ENCODE results near the gene HOXA11.

The HOXA11 gene

GRCh38 chr7:27191833-27192545 is 7.0 kb upstream of the HOXA11 start:
- no CpG with 5 or more reads among the region's 42 CpGs for WGBS (ENCODE audit: insufficient coverage, insufficient read length)
- Histone ChIP-seq H3K27me3 (ENCODE audit: control insufficient read depth, insufficient read depth, low read length) (peaks cover 86% of the 10 kb centered on the region), H3K27ac (ENCODE audit: low read length) (no peak overlapping the region), H3K9me3 (ENCODE audit: control insufficient read depth, insufficient read depth, low read length) (no peaks in the 10 kb centered on the region), H3K4me1 (ENCODE audit: control insufficient read depth, insufficient read depth, low read length) (0 out of 2 replicates have a peak, but pooled peaks cover 5% of the 10 kb centered on the region), H3K36me3 (ENCODE audit: control insufficient read depth, insufficient read depth, low read length) (no peaks in the 10 kb centered on the region), H3K4me3 (ENCODE audit: low read length) (no peak overlapping the region)
- DNase-seq (ENCODE audit: low read depth, low spot score), result no peak

- no peak for DNase-seq (ENCODE audit: low read depth, low spot score)
- H3K4me3 ChIP-seq (ENCODE audit: low read length), result no peak overlapping the region
- H3K9me3 ChIP-seq (ENCODE audit: control insufficient read depth, insufficient read depth, low read length), result no peaks in the 10 kb centered on the region
- H3K27ac ChIP-seq (ENCODE audit: low read length), result no peak overlapping the region
- H3K4me1 ChIP-seq (ENCODE audit: control insufficient read depth, insufficient read depth, low read length), result 0 out of 2 replicates have a peak, but pooled peaks cover 5% of the 10 kb centered on the region
- no peaks in the 10 kb centered on the region for H3K36me3 ChIP-seq (ENCODE audit: control insufficient read depth, insufficient read depth, low read length)
- H3K27me3 ChIP-seq (ENCODE audit: control insufficient read depth, insufficient read depth, low read length), result peaks cover 91% of the 10 kb centered on the region
- no CpG with 5 or more reads among the region's 15 CpGs for WGBS (ENCODE audit: insufficient coverage, insufficient read length)
Measured at GRCh38 chr7:27191161-27191731, 6.2 kb upstream of the HOXA11 start.

GRCh38 chr7:27189997-27190748 is 5.1 kb upstream of the HOXA11 start:
- Histone ChIP-seq H3K9me3 (ENCODE audit: control insufficient read depth, insufficient read depth, low read length) (no peaks in the 10 kb centered on the region), H3K4me3 (ENCODE audit: low read length) (no peak overlapping the region), H3K4me1 (ENCODE audit: control insufficient read depth, insufficient read depth, low read length) (peaks cover 6% of the 10 kb centered on the region; the same call in 1 of the 2 replicates), H3K27me3 (ENCODE audit: control insufficient read depth, insufficient read depth, low read length) (peaks cover 96% of the 10 kb centered on the region), H3K36me3 (ENCODE audit: control insufficient read depth, insufficient read depth, low read length) (no peaks in the 10 kb centered on the region), H3K27ac (ENCODE audit: low read length) (no peak overlapping the region)
- DNase-seq (ENCODE audit: low read depth, low spot score), result no peak
- no CpG with 5 or more reads among the region's 7 CpGs for WGBS (ENCODE audit: insufficient coverage, insufficient read length)

- no peaks in the 10 kb centered on the region for H3K9me3 ChIP-seq (ENCODE audit: control insufficient read depth, insufficient read depth, low read length)
- WGBS (ENCODE audit: insufficient coverage, insufficient read length), result no CpG with 5 or more reads among the region's 22 CpGs
- peaks cover 96% of the 10 kb centered on the region for H3K27me3 ChIP-seq (ENCODE audit: control insufficient read depth, insufficient read depth, low read length)
- no peak for DNase-seq (ENCODE audit: low read depth, low spot score)
- H3K4me3 ChIP-seq (ENCODE audit: low read length), result no peak overlapping the region
- no peak overlapping the region for H3K27ac ChIP-seq (ENCODE audit: low read length)
- H3K4me1 ChIP-seq (ENCODE audit: control insufficient read depth, insufficient read depth, low read length), result peaks cover 6% of the 10 kb centered on the region; the same call in 1 of the 2 replicates
- no peaks in the 10 kb centered on the region for H3K36me3 ChIP-seq (ENCODE audit: control insufficient read depth, insufficient read depth, low read length)
Measured at GRCh38 chr7:27189295-27189996, 4.4 kb upstream of the HOXA11 start.

- H3K36me3 ChIP-seq (ENCODE audit: control insufficient read depth, insufficient read depth, low read length), result no peaks in the 10 kb centered on the region
- H3K4me3 ChIP-seq (ENCODE audit: low read length), result no peak overlapping the region
- peaks cover 6% of the 10 kb centered on the region; the same call in 1 of the 2 replicates for H3K4me1 ChIP-seq (ENCODE audit: control insufficient read depth, insufficient read depth, low read length)
- H3K9me3 ChIP-seq (ENCODE audit: control insufficient read depth, insufficient read depth, low read length), result no peaks in the 10 kb centered on the region
- peaks cover 97% of the 10 kb centered on the region for H3K27me3 ChIP-seq (ENCODE audit: control insufficient read depth, insufficient read depth, low read length)
- no CpG with 5 or more reads among the region's 49 CpGs for WGBS (ENCODE audit: insufficient coverage, insufficient read length)
- no peak overlapping the region for H3K27ac ChIP-seq (ENCODE audit: low read length)
- DNase-seq (ENCODE audit: low read depth, low spot score), result no peak
Measured at GRCh38 chr7:27188386-27189294, 3.6 kb upstream of the HOXA11 start.

- DNase-seq (ENCODE audit: low read depth, low spot score), result no peak
- no peaks in the 10 kb centered on the region for H3K9me3 ChIP-seq (ENCODE audit: control insufficient read depth, insufficient read depth, low read length)
- no peaks in the 10 kb centered on the region for H3K36me3 ChIP-seq (ENCODE audit: control insufficient read depth, insufficient read depth, low read length)
- peaks cover 97% of the 10 kb centered on the region for H3K27me3 ChIP-seq (ENCODE audit: control insufficient read depth, insufficient read depth, low read length)
- peaks cover 8% of the 10 kb centered on the region for H3K4me1 ChIP-seq (ENCODE audit: control insufficient read depth, insufficient read depth, low read length)
- H3K4me3 ChIP-seq (ENCODE audit: low read length), result no peak overlapping the region
- WGBS (ENCODE audit: insufficient coverage, insufficient read length), result no CpG with 5 or more reads among the region's 46 CpGs
- no peak overlapping the region for H3K27ac ChIP-seq (ENCODE audit: low read length)
Measured at GRCh38 chr7:27187475-27188385, 2.7 kb upstream of the HOXA11 start.

GRCh38 chr7:27186668-27187474 is 1.8 kb upstream of the HOXA11 start:
- Histone ChIP-seq H3K27me3 (ENCODE audit: control insufficient read depth, insufficient read depth, low read length) (peaks cover 97% of the 10 kb centered on the region), H3K4me1 (ENCODE audit: control insufficient read depth, insufficient read depth, low read length) (peaks cover 8% of the 10 kb centered on the region), H3K27ac (ENCODE audit: low read length) (no peak overlapping the region), H3K9me3 (ENCODE audit: control insufficient read depth, insufficient read depth, low read length) (no peaks in the 10 kb centered on the region), H3K36me3 (ENCODE audit: control insufficient read depth, insufficient read depth, low read length) (no peaks in the 10 kb centered on the region), H3K4me3 (ENCODE audit: low read length) (no peak overlapping the region)
- no peak for DNase-seq (ENCODE audit: low read depth, low spot score)
- no CpG with 5 or more reads among the region's 4 CpGs for WGBS (ENCODE audit: insufficient coverage, insufficient read length)

GRCh38 chr7:27185854-27186667 is 1.0 kb upstream of the HOXA11 start:
- Histone ChIP-seq H3K4me3 (ENCODE audit: low read length) (no peak overlapping the region), H3K27ac (ENCODE audit: low read length) (no peak overlapping the region), H3K4me1 (ENCODE audit: control insufficient read depth, insufficient read depth, low read length) (peaks cover 8% of the 10 kb centered on the region), H3K9me3 (ENCODE audit: control insufficient read depth, insufficient read depth, low read length) (no peaks in the 10 kb centered on the region), H3K27me3 (ENCODE audit: control insufficient read depth, insufficient read depth, low read length) (peaks cover 96% of the 10 kb centered on the region), H3K36me3 (ENCODE audit: control insufficient read depth, insufficient read depth, low read length) (no peaks in the 10 kb centered on the region)
- WGBS (ENCODE audit: insufficient coverage, insufficient read length), result no CpG with 5 or more reads among the region's 24 CpGs
- no peak for DNase-seq (ENCODE audit: low read depth, low spot score)
